Colonic mucosa (tissue), 4 donors: ENCODE measurements around the gene PRPS1. TPM values are rescaled to one million over a fixed set of nuclear protein-coding genes. Genes with fewer than 3 reads are reported as not detected.
"Not testable (repeated sequence)": the region's sequence is repeated elsewhere in the genome, so short reads cannot be mapped to it uniquely, and the experiment has no call there.

ENCODE experiments used
- DNase-seq: peaks from one replicate; pipeline ENCODE4 v3.0.0-alpha.2; 2020
- H3K27ac ChIP-seq: fragments of 200-600 bp; one replicate; pipeline ENCODE4 v1.8.0; 2021
- H3K27me3 ChIP-seq: fragments of 200-600 bp; one replicate; pipeline ENCODE4 v1.8.0; 2021
- H3K36me3 ChIP-seq: fragments of 200-600 bp; one replicate; pipeline ENCODE4 v1.8.0; 2021
- H3K4me1 ChIP-seq: fragments of 200-600 bp; one replicate; pipeline ENCODE4 v1.8.0; 2021; ENCODE audit warnings: mild to moderate bottlenecking
- H3K4me3 ChIP-seq: fragments of 200-600 bp; one replicate; pipeline ENCODE4 v1.8.0; 2021
- H3K9ac ChIP-seq, 2 donors: one replicate each; pipeline ENCODE4 v1.7.0; 2013; ENCODE audit warnings: control low read depth in 2 of 2, low read depth in 2 of 2, low read length in 2 of 2
- H3K9me3 ChIP-seq: fragments of 200-600 bp; one replicate; pipeline ENCODE4 v1.8.0; 2021
- CTCF ChIP-seq: fragments of 200-600 bp; IDR thresholded peaks from one replicate; pipeline ENCODE4 v1.8.0; 2022; ENCODE audit warnings: antibody characterized with exemption, mild to moderate bottlenecking
- intact Hi-C: fragments of 100-400 bp; cut with DNase I; formaldehyde crosslinking; loops from one replicate; pipeline ENCODE4 v1.14.1; 2022
- total RNA-seq, 2 donors: library from RNA; stranded (reverse); fragmentation: NEBNext Ultra II Directional in 1 of 2; extraction: Animal tissue kit (Norgen Biotek cat#: 25700) in 1 of 2; gene quantifications; one replicate each; pipeline ENCODE4 v1.2.1, GENCODE V29; 2021
- donor health status: healthy.
- donor health status: DM: no; HTN: no; CAD: no.
- donor health status: DM: no; HTN: no; CAD: no.

Gene PRPS1
- total RNA-seq, 2 donors from 2014 or later, result 12.2 to 20.3 TPM

- Histone ChIP-seq H3K36me3 (no peaks in the 10 kb centered on the region), H3K4me1 (no peaks in the 10 kb centered on the region)
- intact Hi-C loops, result no loop called here
These were observed 55.6 kb downstream of the PRPS1 start for GRCh38 chrX:107683931-107684330.

GRCh38 chrX:107684956-107685385 is 56.7 kb downstream of the PRPS1 start:
- TF ChIP-seq CTCF, result no peak
- no peak overlapping the region for H3K9ac ChIP-seq
- no peaks in the 10 kb centered on the region for H3K4me1 ChIP-seq
- H3K27me3 ChIP-seq, result no peaks in the 10 kb centered on the region
- H3K36me3 ChIP-seq, result no peaks in the 10 kb centered on the region
- H3K27ac ChIP-seq, result peak overlapping the region; percentile 18
- no peak overlapping the region for H3K4me3 ChIP-seq
- intact Hi-C loops, result no loop called here
- H3K9me3 ChIP-seq, result no peaks in the 10 kb centered on the region
- peak; percentile 78 for DNase-seq

More at GRCh38 chrX:107683931-107684330, 55.6 kb downstream of the PRPS1 start:
- H3K4me3 ChIP-seq, result no peak overlapping the region
- no peaks in the 10 kb centered on the region for H3K9me3 ChIP-seq
- H3K27me3 ChIP-seq, result no peaks in the 10 kb centered on the region
- no peak overlapping the region for H3K9ac ChIP-seq
- TF ChIP-seq CTCF, result no peak
- no peak overlapping the region for H3K27ac ChIP-seq
- no peak for DNase-seq

GRCh38 chrX:107685586-107685985 is 57.3 kb downstream of the PRPS1 start:
- H3K27me3 ChIP-seq, H3K4me1 ChIP-seq, H3K9ac ChIP-seq, H3K9me3 ChIP-seq, DNase-seq, intact Hi-C loops, H3K36me3 ChIP-seq, H3K27ac ChIP-seq, H3K4me3 ChIP-seq: not testable (repeated sequence)

GRCh38 chrX:107686026-107686425 is 57.7 kb downstream of the PRPS1 start:
- H3K9me3 ChIP-seq, result no peaks in the 10 kb centered on the region
- H3K4me3 ChIP-seq, result no peak overlapping the region
- no peak overlapping the region for H3K27ac ChIP-seq
- TF ChIP-seq CTCF, result no peak
- no peaks in the 10 kb centered on the region for H3K36me3 ChIP-seq
- H3K4me1 ChIP-seq, result no peaks in the 10 kb centered on the region
- intact Hi-C loops, result no loop called here
- no peak overlapping the region for H3K9ac ChIP-seq
- no peak for DNase-seq
- H3K27me3 ChIP-seq, result no peaks in the 10 kb centered on the region

GRCh38 chrX:107686792-107687191 is 58.5 kb downstream of the PRPS1 start:
- Histone ChIP-seq H3K36me3 (no peaks in the 10 kb centered on the region), H3K9ac (no peak overlapping the region), H3K4me1 (no peaks in the 10 kb centered on the region), H3K4me3 (no peak overlapping the region), H3K27ac (no peak overlapping the region), H3K9me3 (no peaks in the 10 kb centered on the region), H3K27me3 (no peaks in the 10 kb centered on the region)
- DNase-seq, result no peak
- no peak for TF ChIP-seq CTCF
- intact Hi-C loops, result no loop called here

- H3K4me1 ChIP-seq, result no peaks in the 10 kb centered on the region
- intact Hi-C loops, result no loop called here
These were observed 59.1 kb downstream of the PRPS1 start for GRCh38 chrX:107687445-107687844.

More at GRCh38 chrX:107687445-107687844, 59.1 kb downstream of the PRPS1 start:
- no peaks in the 10 kb centered on the region for H3K9me3 ChIP-seq
- no peak overlapping the region for H3K9ac ChIP-seq
- DNase-seq, result no peak
- TF ChIP-seq CTCF, result no peak
- H3K36me3 ChIP-seq, result no peaks in the 10 kb centered on the region
- no peak overlapping the region for H3K4me3 ChIP-seq
- H3K27ac ChIP-seq, result no peak overlapping the region
- H3K27me3 ChIP-seq, result no peaks in the 10 kb centered on the region
